Activated CD4-positive, alpha-beta T cell treated with anti-CD3 and anti-CD28 coated beads for 36 hours (primary cell): Measurements from ENCODE around the gene TRIM52. TPM values are rescaled to one million over a fixed set of nuclear protein-coding genes. Genes with fewer than 3 reads are reported as not detected.
A peak's percentile ranks its signal among the peaks of the same experiment; 100 is the strongest.

ENCODE experiments used
- ATAC-seq: fragments of 200-7000 bp; cut with Tn5 transposase; one replicate; pipeline ENCODE4 v1.10.0; 2021; ENCODE audit warnings: mild to moderate bottlenecking, moderate library complexity
- CTCF ChIA-PET: fragments of 350-600 bp; sonication (Branson Sonifier 250); formaldehyde crosslinking; loops from one replicate; lab custom pipeline; 2021; ENCODE audit warnings: antibody characterized with exemption; lab: Charles Lee
- POLR2A ChIA-PET: fragments of 350-600 bp; sonication (Branson Sonifier 250); formaldehyde crosslinking; loops from one replicate; lab custom pipeline; 2021; ENCODE audit warnings: antibody characterized with exemption, inconsistent platforms; lab: Charles Lee
- DNase-seq: peaks from one replicate; pipeline ENCODE4 v3.0.0-alpha.2; 2020
- H3K27ac Mint-ChIP-seq: one replicate; pipeline ENCODE4 v1.8.0; 2021; ENCODE audit warnings: mixed read lengths
- H3K27me3 Mint-ChIP-seq: one replicate; pipeline ENCODE4 v1.8.0; 2021; ENCODE audit warnings: mixed read lengths
- H3K36me3 Mint-ChIP-seq: one replicate; pipeline ENCODE4 v1.8.0; 2021; ENCODE audit warnings: low read depth, mixed read lengths
- H3K4me1 Mint-ChIP-seq: one replicate; pipeline ENCODE4 v1.8.0; 2021; ENCODE audit warnings: mixed read lengths
- H3K4me3 Mint-ChIP-seq: one replicate; pipeline ENCODE4 v1.8.0; 2021; ENCODE audit warnings: mild to moderate bottlenecking, moderate library complexity, mixed read lengths
- H3K9me3 Mint-ChIP-seq: one replicate; pipeline ENCODE4 v1.8.0; 2021; ENCODE audit warnings: low read depth, mixed read lengths
- intact Hi-C, 2 experiments: fragments of 100-400 bp; cut with DNase I in 1 of 2; cut with micrococcal nuclease in 1 of 2; formaldehyde crosslinking; loops; one replicate each; pipeline versions ENCODE4 v1.14.2 to v1.15.1; 2022 to 2024; cut with DNase I, micrococcal nuclease
- total RNA-seq, 2 experiments: library from RNA; stranded (reverse); gene quantifications; one replicate each; pipeline ENCODE4 v1.2.3, GENCODE V29; 2021

TRIM52 gene
- total RNA-seq, 2 experiments from 2014 or later = 10.4 to 13.1 TPM

GRCh38 chr5:181233088-181233800 lies 27.7 kb downstream of the TRIM52 start:
- ChIA-PET POLR2A (no interaction called here), CTCF (interaction anchor here (0.7 kb wide), 1 partner anchor 40 kb away, joined by 3 read pairs; no protein-coding TSS in a partner anchor)
- no peak overlapping the region for H3K4me3 Mint-ChIP-seq
- no peak for ATAC-seq
- peak overlapping the region; percentile 6 for H3K27ac Mint-ChIP-seq
- no peaks in the 10 kb centered on the region for H3K27me3 Mint-ChIP-seq
- intact Hi-C loops = no loop called here
- H3K9me3 Mint-ChIP-seq = no peaks in the 10 kb centered on the region
- DNase-seq = no peak
- H3K36me3 Mint-ChIP-seq = peaks cover 67% of the 10 kb centered on the region
- peaks cover 26% of the 10 kb centered on the region for H3K4me1 Mint-ChIP-seq

DNA sequence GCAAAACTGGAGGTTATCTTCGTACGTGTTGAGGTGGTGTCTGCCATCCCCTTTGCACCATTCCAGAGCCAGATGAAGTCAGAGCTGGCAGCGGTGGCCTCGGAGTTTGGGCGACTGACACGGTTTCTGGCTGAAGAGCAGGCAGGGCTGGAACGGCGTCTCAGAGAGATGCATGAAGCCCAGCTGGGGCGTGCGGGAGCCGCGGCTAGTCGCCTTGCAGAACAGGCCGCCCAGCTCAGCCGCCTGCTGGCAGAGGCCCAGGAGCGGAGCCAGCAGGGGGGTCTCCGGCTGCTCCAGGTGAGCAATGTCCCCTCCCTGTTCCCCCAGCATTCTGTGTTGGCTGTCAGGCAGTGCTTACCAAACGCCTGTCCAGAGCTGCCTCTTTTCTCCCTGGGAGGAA lies 28.4 kb downstream of the TRIM52 start:
- Mint-ChIP-seq H3K36me3 (peaks cover 60% of the 10 kb centered on the region), H3K27me3 (no peaks in the 10 kb centered on the region), H3K4me3 (no peak overlapping the region), H3K4me1 (peaks cover 19% of the 10 kb centered on the region), H3K27ac (no peak overlapping the region), H3K9me3 (no peaks in the 10 kb centered on the region)
- ATAC-seq (no peak), DNase-seq (no peak)
- intact Hi-C loops = no loop called here
- POLR2A ChIA-PET = no interaction called here
- CTCF ChIA-PET = interaction anchor here (0.6 to 0.7 kb wide), 2 partner anchors 18 to 40 kb away, joined by 3 read pairs; no protein-coding TSS in a partner anchor

- Mint-ChIP-seq H3K4me3 (no peak overlapping the region), H3K27me3 (no peaks in the 10 kb centered on the region), H3K27ac (peak overlapping the region; percentile 38), H3K36me3 (peaks cover 49% of the 10 kb centered on the region), H3K9me3 (no peaks in the 10 kb centered on the region), H3K4me1 (peaks cover 19% of the 10 kb centered on the region)
- ChIA-PET POLR2A (no interaction called here), CTCF (interaction anchor here (0.7 kb wide), 1 partner anchor 1430 kb away, joined by 3 read pairs; no protein-coding TSS in a partner anchor)
- DNase-seq = no peak
- intact Hi-C loops = no loop called here
- no peak for ATAC-seq
Measured at GRCh38 chr5:181231432-181231831, 29.5 kb downstream of the TRIM52 start.

GRCh38 chr5:181230551-181230950 lies 30.4 kb downstream of the TRIM52 start:
- ATAC-seq = no peak
- Mint-ChIP-seq H3K9me3 (no peaks in the 10 kb centered on the region), H3K4me3 (no peak overlapping the region), H3K27me3 (no peaks in the 10 kb centered on the region), H3K36me3 (peaks cover 42% of the 10 kb centered on the region), H3K27ac (peak overlapping the region; percentile 51), H3K4me1 (peaks cover 24% of the 10 kb centered on the region)
- POLR2A ChIA-PET = no interaction called here
- intact Hi-C loops = no loop called here
- no peak for DNase-seq
- CTCF ChIA-PET = no interaction called here

DNA sequence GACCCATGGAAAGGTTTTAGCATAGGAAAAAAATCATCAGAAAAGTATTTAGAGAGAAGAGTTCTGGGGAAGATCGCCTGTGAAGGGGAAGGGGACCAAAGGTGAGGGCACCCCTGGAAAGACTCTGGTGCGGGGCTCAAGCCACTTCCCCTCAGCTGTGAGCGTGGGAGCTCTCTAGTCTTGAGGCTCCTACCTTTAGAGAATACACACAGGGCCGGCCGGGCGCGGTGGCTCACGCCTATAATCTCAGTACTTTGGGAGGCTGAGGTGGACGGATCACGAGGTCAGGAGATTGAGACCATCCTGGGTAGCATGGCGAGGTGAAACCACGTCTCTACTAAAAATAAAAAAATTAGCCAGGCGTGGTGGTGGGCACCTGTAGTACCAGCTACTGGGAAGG lies 30.9 kb downstream of the TRIM52 start:
- H3K9me3 Mint-ChIP-seq = no peaks in the 10 kb centered on the region
- intact Hi-C loops = no loop called here
- H3K4me1 Mint-ChIP-seq = peaks cover 30% of the 10 kb centered on the region
- H3K4me3 Mint-ChIP-seq = no peak overlapping the region
- CTCF ChIA-PET = interaction anchor here (0.6 to 2.0 kb wide), 2 partner anchors 11 to 26 kb away, joined by 3 to 6 read pairs; no protein-coding TSS in a partner anchor
- H3K36me3 Mint-ChIP-seq = peaks cover 41% of the 10 kb centered on the region
- peak overlapping the region; percentile 62 for H3K27ac Mint-ChIP-seq
- ATAC-seq = no peak
- POLR2A ChIA-PET = no interaction called here
- no peak for DNase-seq
- no peaks in the 10 kb centered on the region for H3K27me3 Mint-ChIP-seq

GRCh38 chr5:181224390-181225229 lies 36.3 kb downstream of the TRIM52 start:
- POLR2A ChIA-PET = interaction anchor here (2.6 kb wide), 1 partner anchor 19 kb away, joined by 12 read pairs; the partner anchor contains the start of gene RACK1
- no peak for ATAC-seq
- CTCF ChIA-PET = interaction anchor here (0.7 to 2.6 kb wide), 2 partner anchors 40 to 57 kb away, joined by 3 to 10 read pairs; no protein-coding TSS in a partner anchor
- intact Hi-C loops = no loop called here
- H3K27me3 Mint-ChIP-seq = no peaks in the 10 kb centered on the region
- peak overlapping the region; percentile 95 for H3K27ac Mint-ChIP-seq
- H3K9me3 Mint-ChIP-seq = no peaks in the 10 kb centered on the region
- H3K4me3 Mint-ChIP-seq = peak overlapping the region; percentile 87
- peak; percentile 37 for DNase-seq
- peaks cover 17% of the 10 kb centered on the region for H3K36me3 Mint-ChIP-seq
- peaks cover 59% of the 10 kb centered on the region for H3K4me1 Mint-ChIP-seq

- intact Hi-C loops = loop anchor here (1.0 kb wide), 6 partner anchors 19 to 414 kb away; partner anchors contain the start of genes TRIM52 (in 2 of the 2), RACK1 (in 1 of the 2) and ZFP62 (in 1 of the 2)
- peak; percentile 2 for ATAC-seq
- H3K36me3 Mint-ChIP-seq = peaks cover 11% of the 10 kb centered on the region
- H3K27ac Mint-ChIP-seq = peak overlapping the region; percentile 95
- CTCF ChIA-PET = interaction anchor here (0.6 to 2.6 kb wide), 5 partner anchors 15 to 56 kb away, joined by 3 to 10 read pairs (median 3); no protein-coding TSS in a partner anchor
- H3K27me3 Mint-ChIP-seq = no peaks in the 10 kb centered on the region
- POLR2A ChIA-PET = interaction anchor here (0.6 to 2.6 kb wide), 5 partner anchors 17 to 37 kb away, joined by 3 to 13 read pairs (median 6); partner anchors contain the start of genes RACK1 and TRIM52
- no peaks in the 10 kb centered on the region for H3K9me3 Mint-ChIP-seq
- peaks cover 54% of the 10 kb centered on the region for H3K4me1 Mint-ChIP-seq
- peak; percentile 73 for DNase-seq
- H3K4me3 Mint-ChIP-seq = peak overlapping the region; percentile 87
Measured at GRCh38 chr5:181223729-181224389, 37.1 kb downstream of the TRIM52 start.

- POLR2A ChIA-PET = interaction anchor here (0.6 to 2.6 kb wide), 6 partner anchors 16 to 38 kb away, joined by 3 to 13 read pairs (median 8); partner anchors contain the start of genes RACK1 and TRIM52
- H3K36me3 Mint-ChIP-seq = peaks cover 11% of the 10 kb centered on the region
- H3K27ac Mint-ChIP-seq = peak within 1 kb of the TSS; percentile 95
- no peaks in the 10 kb centered on the region for H3K27me3 Mint-ChIP-seq
- peak; percentile 98 for DNase-seq
- no peaks in the 10 kb centered on the region for H3K9me3 Mint-ChIP-seq
- H3K4me3 Mint-ChIP-seq = peak within 1 kb of the TSS; percentile 87
- intact Hi-C loops = loop anchor here (1.0 kb wide), 6 partner anchors 20 to 413 kb away; partner anchors contain the start of genes TRIM52 (in 2 of the 2), RACK1 (in 1 of the 2) and ZFP62 (in 1 of the 2)
- CTCF ChIA-PET = interaction anchor here (0.6 to 2.6 kb wide), 5 partner anchors 16 to 39 kb away, joined by 3 to 10 read pairs (median 5); no protein-coding TSS in a partner anchor
- ATAC-seq = peak; percentile 64
- H3K4me1 Mint-ChIP-seq = peaks cover 56% of the 10 kb centered on the region
Measured at GRCh38 chr5:181223058-181223728, 37.8 kb downstream of the TRIM52 start, which contains the start of gene TRIM41. Gene TRIM41 (plus strand): TSS chr5:181223281. CDS start chr5:181224000, 719 bp downstream.

- H3K27me3 Mint-ChIP-seq = no peaks in the 10 kb centered on the region
- H3K9me3 Mint-ChIP-seq = no peaks in the 10 kb centered on the region
- ChIA-PET CTCF (interaction anchor here (1.0 to 2.6 kb wide), 4 partner anchors 16 to 38 kb away, joined by 5 to 10 read pairs (median 6); partner anchors contain the start of gene RACK1), POLR2A (interaction anchor here (0.7 to 2.6 kb wide), 4 partner anchors 21 to 39 kb away, joined by 5 to 13 read pairs (median 10); partner anchors contain the start of genes RACK1 and TRIM52)
- peaks cover 59% of the 10 kb centered on the region for H3K4me1 Mint-ChIP-seq
- peaks cover 11% of the 10 kb centered on the region for H3K36me3 Mint-ChIP-seq
- intact Hi-C loops = loop anchor here (1.0 kb wide), 9 partner anchors 15 to 412 kb away; partner anchors contain the start of genes TRIM52 (in 2 of the 2), RACK1 (in 1 of the 2) and ZFP62 (in 1 of the 2)
- H3K27ac Mint-ChIP-seq = peak overlapping the region; percentile 95
- DNase-seq (no peak), ATAC-seq (peak; percentile 5)
- H3K4me3 Mint-ChIP-seq = peak overlapping the region; percentile 87
Measured at GRCh38 chr5:181222630-181223057, 38.3 kb downstream of the TRIM52 start.
